Body of pancreas (tissue), 4 donors: ENCODE results near the gene ABCC8.

Experiments
- CTCF ChIP-seq, 7 experiments: fragments of 450-650 bp in 4 of 7; fragments of 200-600 bp in 3 of 7; sonication (generic) in 3 of 7; IDR thresholded peaks; one replicate each; pipeline ENCODE4 v1.5.1; 2016 to 2019; ENCODE audit warnings: antibody characterized with exemption in 7 of 7
- POLR2A ChIP-seq, 3 donors: fragments of 450-650 bp; IDR thresholded peaks; one replicate each; pipeline ENCODE4 v1.6.1; 2016; ENCODE audit warnings: antibody characterized with exemption in 3 of 3, mild to moderate bottlenecking in 2 of 3

- TF ChIP-seq POLR2A (IDR thresholded peaks at IDR 0.05) (no peak), CTCF (IDR thresholded peaks at IDR 0.05) (no peak)
Observed at GRCh38 chr11:17521106-17521900, 44.7 kb upstream of the ABCC8 start.
